Central memory CD4-positive, alpha-beta T cell (primary cell): ENCODE results near the gene SLC38A7.

Experiments used
- DNase-seq: peaks from one replicate; pipeline ENCODE4 v3.0.0; 2022

SLC38A7 gene

GRCh38 chr16:58634265-58634802 is 50.2 kb downstream of the SLC38A7 start:
- no peak for DNase-seq

GRCh38 chr16:58629733-58630640 is 54.6 kb downstream of the SLC38A7 start, which contains the start of gene CNOT1:
Gene CNOT1, minus strand, starts transcription at chr16:58629826. Its CDS starts 30,489 bp downstream, at chr16:58599337.
- peak; percentile 99 for DNase-seq

- DNase-seq, result peak; percentile 47
Measured at GRCh38 chr16:58628845-58629732, 55.5 kb downstream of the SLC38A7 start.

GRCh38 chr16:58624209-58624608 is 60.4 kb downstream of the SLC38A7 start:
- no peak for DNase-seq

- no peak for DNase-seq
Measured at GRCh38 chr16:58620396-58620795, 64.2 kb downstream of the SLC38A7 start.

- DNase-seq, result no peak
Measured at GRCh38 chr16:58615280-58615679, 69.3 kb downstream of the SLC38A7 start.
